ENCODE data around the gene SPRED1. TPM values are rescaled to one million over a fixed set of nuclear protein-coding genes. Genes with fewer than 3 reads are reported as not detected.

Gene SPRED1
- total RNA-seq, 1 donor from 2014 or later: 33.7 TPM

GRCh38 chr15:38367476-38367875 is 114.8 kb downstream of the SPRED1 start:
- no peak for TF ChIP-seq CTCF (IDR thresholded peaks at IDR 0.05)
- Mint-ChIP-seq H3K27ac (ENCODE audit: unreplicated experiment) (no peak overlapping the region), H3K27me3 (ENCODE audit: unreplicated experiment) (peaks cover 3% of the 10 kb centered on the region), H3K4me1 (ENCODE audit: unreplicated experiment) (peaks cover 4% of the 10 kb centered on the region), H3K4me3 (ENCODE audit: unreplicated experiment) (no peak overlapping the region), H3K36me3 (ENCODE audit: unreplicated experiment) (no peaks in the 10 kb centered on the region), H3K9me3 (ENCODE audit: unreplicated experiment) (peaks cover 3% of the 10 kb centered on the region)
- DNase-seq (ENCODE audit: extremely low spot score, unreplicated experiment): no peak

DNA sequence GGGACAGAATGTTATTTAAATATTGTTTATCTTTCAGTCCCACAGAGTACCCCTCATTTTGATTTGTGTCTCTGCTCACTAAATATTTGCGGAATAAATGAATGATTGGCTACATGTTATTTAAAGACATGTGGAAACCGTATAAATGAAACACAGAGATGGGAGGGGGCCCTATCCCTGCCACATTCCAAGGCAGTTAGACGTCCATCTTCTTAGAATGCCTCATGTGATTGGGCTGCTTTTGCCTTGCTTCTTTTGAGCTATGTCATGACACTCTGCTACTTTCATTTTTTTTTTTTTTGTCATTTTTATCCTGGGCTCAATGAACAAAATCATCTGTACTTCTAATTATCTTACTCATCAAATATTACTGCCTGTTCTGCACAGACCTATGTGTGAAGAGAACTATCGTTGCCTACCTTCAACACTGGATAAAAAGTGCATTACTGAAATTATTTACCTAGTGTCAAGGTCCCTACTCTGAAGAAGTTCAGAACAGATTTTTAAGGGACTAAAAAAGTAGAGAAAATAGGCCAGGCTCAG is 117.4 kb downstream of the SPRED1 start:
- Mint-ChIP-seq H3K36me3 (ENCODE audit: unreplicated experiment) (no peaks in the 10 kb centered on the region), H3K27me3 (ENCODE audit: unreplicated experiment) (peaks cover 3% of the 10 kb centered on the region), H3K9me3 (ENCODE audit: unreplicated experiment) (peaks cover 3% of the 10 kb centered on the region), H3K4me1 (ENCODE audit: unreplicated experiment) (peaks cover 7% of the 10 kb centered on the region), H3K4me3 (ENCODE audit: unreplicated experiment) (no peak overlapping the region), H3K27ac (ENCODE audit: unreplicated experiment) (no peak overlapping the region)
- DNase-seq (ENCODE audit: extremely low spot score, unreplicated experiment): no peak
- no peak for TF ChIP-seq CTCF (IDR thresholded peaks at IDR 0.05)

- no peak for TF ChIP-seq CTCF (IDR thresholded peaks at IDR 0.05)
- peaks cover 3% of the 10 kb centered on the region for H3K9me3 Mint-ChIP-seq (ENCODE audit: unreplicated experiment)
- H3K36me3 Mint-ChIP-seq (ENCODE audit: unreplicated experiment): no peaks in the 10 kb centered on the region
- no peak for DNase-seq (ENCODE audit: extremely low spot score, unreplicated experiment)
- H3K27ac Mint-ChIP-seq (ENCODE audit: unreplicated experiment): peak overlapping the region; percentile 6
- no peak overlapping the region for H3K4me3 Mint-ChIP-seq (ENCODE audit: unreplicated experiment)
- H3K4me1 Mint-ChIP-seq (ENCODE audit: unreplicated experiment): peaks cover 14% of the 10 kb centered on the region
- H3K27me3 Mint-ChIP-seq (ENCODE audit: unreplicated experiment): no peaks in the 10 kb centered on the region
These were observed 120.4 kb downstream of the SPRED1 start for GRCh38 chr15:38373016-38373415.

DNA sequence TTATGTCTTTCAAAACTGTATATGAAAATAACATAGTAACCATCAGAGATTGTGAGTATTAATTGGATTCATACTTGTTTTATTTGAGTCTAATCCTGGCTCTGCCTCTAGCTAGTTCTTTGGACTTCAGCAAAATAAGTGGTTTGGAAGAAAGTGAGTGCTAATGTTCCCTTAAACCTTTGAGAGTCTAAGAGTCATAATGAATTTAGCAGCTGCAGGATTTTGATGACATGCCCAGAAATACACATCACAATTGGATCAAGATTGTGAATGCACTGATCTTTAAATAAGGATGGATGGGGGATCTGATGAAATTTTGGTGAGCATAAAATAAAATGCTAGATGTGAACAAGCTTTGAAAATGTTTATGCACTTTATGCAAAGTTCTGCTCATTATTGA is 121.4 kb downstream of the SPRED1 start:
- Mint-ChIP-seq H3K9me3 (ENCODE audit: unreplicated experiment) (peaks cover 3% of the 10 kb centered on the region), H3K27me3 (ENCODE audit: unreplicated experiment) (no peaks in the 10 kb centered on the region), H3K4me1 (ENCODE audit: unreplicated experiment) (peaks cover 19% of the 10 kb centered on the region), H3K27ac (ENCODE audit: unreplicated experiment) (no peak overlapping the region), H3K36me3 (ENCODE audit: unreplicated experiment) (no peaks in the 10 kb centered on the region), H3K4me3 (ENCODE audit: unreplicated experiment) (no peak overlapping the region)
- TF ChIP-seq CTCF (IDR thresholded peaks at IDR 0.05): no peak
- DNase-seq (ENCODE audit: extremely low spot score, unreplicated experiment): no peak

- no peaks in the 10 kb centered on the region for H3K27me3 Mint-ChIP-seq (ENCODE audit: unreplicated experiment)
- DNase-seq (ENCODE audit: extremely low spot score, unreplicated experiment): no peak
- peaks cover 3% of the 10 kb centered on the region for H3K9me3 Mint-ChIP-seq (ENCODE audit: unreplicated experiment)
- no peak for TF ChIP-seq CTCF (IDR thresholded peaks at IDR 0.05)
- H3K4me1 Mint-ChIP-seq (ENCODE audit: unreplicated experiment): peaks cover 19% of the 10 kb centered on the region
- H3K36me3 Mint-ChIP-seq (ENCODE audit: unreplicated experiment): no peaks in the 10 kb centered on the region
- H3K27ac Mint-ChIP-seq (ENCODE audit: unreplicated experiment): no peak overlapping the region
- H3K4me3 Mint-ChIP-seq (ENCODE audit: unreplicated experiment): no peak overlapping the region
These were observed 121.9 kb downstream of the SPRED1 start for GRCh38 chr15:38374556-38374955.

Measured in osteocyte (in vitro differentiated cells).